HTR-8/SVneo (cell line): Measurements from ENCODE around the gene IL20.

Source experiments
- DNase-seq: peaks from one replicate; pipeline ENCODE4 v3.0.0; 2011; ENCODE audit warnings: low spot score, mixed read lengths; ENCODE audit not compliant: insufficient read length
- FAIRE-seq: peaks from 2 replicates; lab custom pipeline; 2011; peaks lifted over from hg19 to GRCh38; lab: Jason Lieb, UNC

IL20 gene

GRCh38 chr1:206916000-206916709 lies 50.7 kb downstream of the IL20 start:
- no peak for DNase-seq
- no peak for FAIRE-seq

- no peak for DNase-seq
- FAIRE-seq: no peak
Measured at GRCh38 chr1:206918076-206918475, 52.7 kb downstream of the IL20 start.
